Suprapubic skin (tissue), 3 donors: ENCODE measurements around the gene OSGIN1.

ENCODE experiments used
- EP300 ChIP-seq: sonication (generic); formaldehyde crosslinking; IDR thresholded peaks from one replicate; pipeline ENCODE4 v1.6.1; 2017; ENCODE audit warnings: antibody characterized with exemption
- TF ChIP-seq, protein P1 (sequence below), 2 donors: fragments of 200-600 bp in 1 of 2; fragments of 450-650 bp in 1 of 2; sonication (generic) in 1 of 2; IDR thresholded peaks; one replicate each; pipeline ENCODE4 v1.5.1; 2016 to 2019; ENCODE audit warnings: antibody characterized with exemption in 2 of 2, mild to moderate bottlenecking in 1 of 2, moderate library complexity in 1 of 2

DNA sequence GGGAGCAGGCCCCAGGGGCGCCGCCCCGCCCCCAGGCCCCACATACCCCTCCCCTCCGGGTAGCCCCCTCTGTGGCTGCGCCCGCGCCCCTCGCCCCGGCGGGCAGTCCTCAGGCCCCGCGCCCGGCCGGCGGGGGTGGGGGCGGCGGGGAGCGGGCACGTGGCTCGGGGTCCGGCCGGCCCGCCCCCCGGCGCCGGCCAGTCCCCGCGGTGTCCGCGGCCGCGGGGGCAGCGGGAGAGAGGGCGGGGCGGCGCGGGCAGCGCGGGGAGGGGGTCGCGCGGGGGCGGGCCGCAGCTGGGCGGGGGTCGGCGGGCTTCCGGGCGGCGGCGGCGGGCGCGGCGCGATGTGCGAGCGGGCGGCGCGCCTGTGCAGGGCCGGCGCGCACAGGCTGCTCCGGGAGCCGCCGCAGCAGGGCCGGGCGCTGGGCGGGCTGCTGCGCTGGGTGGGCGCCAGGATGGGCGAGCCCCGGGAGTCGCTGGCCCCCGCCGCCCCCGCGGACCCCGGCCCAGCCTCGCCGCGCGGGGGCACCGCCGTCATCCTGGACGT, 15.3 kb downstream of the OSGIN1 start:
- TF ChIP-seq, protein P1, sequence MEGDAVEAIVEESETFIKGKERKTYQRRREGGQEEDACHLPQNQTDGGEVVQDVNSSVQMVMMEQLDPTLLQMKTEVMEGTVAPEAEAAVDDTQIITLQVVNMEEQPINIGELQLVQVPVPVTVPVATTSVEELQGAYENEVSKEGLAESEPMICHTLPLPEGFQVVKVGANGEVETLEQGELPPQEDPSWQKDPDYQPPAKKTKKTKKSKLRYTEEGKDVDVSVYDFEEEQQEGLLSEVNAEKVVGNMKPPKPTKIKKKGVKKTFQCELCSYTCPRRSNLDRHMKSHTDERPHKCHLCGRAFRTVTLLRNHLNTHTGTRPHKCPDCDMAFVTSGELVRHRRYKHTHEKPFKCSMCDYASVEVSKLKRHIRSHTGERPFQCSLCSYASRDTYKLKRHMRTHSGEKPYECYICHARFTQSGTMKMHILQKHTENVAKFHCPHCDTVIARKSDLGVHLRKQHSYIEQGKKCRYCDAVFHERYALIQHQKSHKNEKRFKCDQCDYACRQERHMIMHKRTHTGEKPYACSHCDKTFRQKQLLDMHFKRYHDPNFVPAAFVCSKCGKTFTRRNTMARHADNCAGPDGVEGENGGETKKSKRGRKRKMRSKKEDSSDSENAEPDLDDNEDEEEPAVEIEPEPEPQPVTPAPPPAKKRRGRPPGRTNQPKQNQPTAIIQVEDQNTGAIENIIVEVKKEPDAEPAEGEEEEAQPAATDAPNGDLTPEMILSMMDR (IDR thresholded peaks at IDR 0.05) = no peak
- TF ChIP-seq EP300 = no peak
